Prostate gland (tissue), 2 donors: ENCODE measurements around the gene MITF.

Experiments used
- POLR2A ChIP-seq: fragments of 450-650 bp; IDR thresholded peaks from one replicate; pipeline ENCODE4 v1.6.1; 2016; ENCODE audit warnings: antibody characterized with exemption, mild to moderate bottlenecking
- POLR2AphosphoS5 ChIP-seq: sonication (generic); formaldehyde crosslinking; IDR thresholded peaks from one replicate; pipeline ENCODE4 v1.6.1; 2017; ENCODE audit warnings: antibody characterized with exemption
- TF ChIP-seq, protein P1 (sequence below), 4 experiments: fragments of 200-600 bp in 2 of 4; fragments of 450-650 bp in 2 of 4; sonication (generic) in 2 of 4; IDR thresholded peaks; 1 replicate in 3 of 4; 2 replicates in 1 of 4; pipeline ENCODE4 v1.5.1; 2016 to 2019; ENCODE audit warnings: antibody characterized with exemption in 4 of 4, mild to moderate bottlenecking in 2 of 4, moderate library complexity in 2 of 4

DNA sequence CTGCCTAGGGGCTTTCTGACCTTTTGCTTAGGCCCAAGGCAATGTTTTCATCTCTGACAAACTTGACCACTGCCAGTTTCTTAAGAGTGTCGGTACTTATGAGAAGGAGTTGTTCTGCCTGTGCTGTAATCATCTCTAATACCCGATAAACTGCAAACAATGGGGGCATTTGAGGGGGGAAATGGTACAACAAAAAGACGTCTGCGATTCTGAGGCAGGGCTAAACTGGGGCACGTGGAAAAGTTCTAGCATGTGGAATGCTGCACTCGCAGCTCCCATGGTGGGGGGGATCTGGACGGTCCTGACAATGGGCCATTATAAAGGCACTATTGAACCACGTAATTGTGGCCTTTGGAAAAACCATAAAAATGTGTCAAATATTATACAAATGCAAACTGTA lies 187.1 kb downstream of the MITF start:
- TF ChIP-seq, protein P1, sequence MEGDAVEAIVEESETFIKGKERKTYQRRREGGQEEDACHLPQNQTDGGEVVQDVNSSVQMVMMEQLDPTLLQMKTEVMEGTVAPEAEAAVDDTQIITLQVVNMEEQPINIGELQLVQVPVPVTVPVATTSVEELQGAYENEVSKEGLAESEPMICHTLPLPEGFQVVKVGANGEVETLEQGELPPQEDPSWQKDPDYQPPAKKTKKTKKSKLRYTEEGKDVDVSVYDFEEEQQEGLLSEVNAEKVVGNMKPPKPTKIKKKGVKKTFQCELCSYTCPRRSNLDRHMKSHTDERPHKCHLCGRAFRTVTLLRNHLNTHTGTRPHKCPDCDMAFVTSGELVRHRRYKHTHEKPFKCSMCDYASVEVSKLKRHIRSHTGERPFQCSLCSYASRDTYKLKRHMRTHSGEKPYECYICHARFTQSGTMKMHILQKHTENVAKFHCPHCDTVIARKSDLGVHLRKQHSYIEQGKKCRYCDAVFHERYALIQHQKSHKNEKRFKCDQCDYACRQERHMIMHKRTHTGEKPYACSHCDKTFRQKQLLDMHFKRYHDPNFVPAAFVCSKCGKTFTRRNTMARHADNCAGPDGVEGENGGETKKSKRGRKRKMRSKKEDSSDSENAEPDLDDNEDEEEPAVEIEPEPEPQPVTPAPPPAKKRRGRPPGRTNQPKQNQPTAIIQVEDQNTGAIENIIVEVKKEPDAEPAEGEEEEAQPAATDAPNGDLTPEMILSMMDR (IDR thresholded peaks at IDR 0.05) = no peak
- no peak for TF ChIP-seq POLR2AphosphoS5
- TF ChIP-seq POLR2A = no peak
